A673 (cell line): ENCODE measurements around the gene SRRM4.

ENCODE experiments used
- EZH2 ChIP-seq: fragments of 200-600 bp; sonication (generic); IDR thresholded peaks from 2 replicates; pipeline ENCODE4 v1.6.1; 2017; ENCODE audit warnings: borderline replicate concordance, low read depth, mild to moderate bottlenecking, mixed read lengths, antibody characterized with exemption, low read length; ENCODE audit not compliant: poor library complexity, severe bottlenecking
- TF ChIP-seq, protein P1 (sequence below): fragments of 300-800, 200-600 bp; sonication (generic); conservative IDR thresholded peaks from 2 replicates; pipeline ENCODE4 v1.5.1; 2017; ENCODE audit warnings: low read depth, mild to moderate bottlenecking, antibody characterized with exemption, low read length, moderate library complexity, mixed read lengths

DNA sequence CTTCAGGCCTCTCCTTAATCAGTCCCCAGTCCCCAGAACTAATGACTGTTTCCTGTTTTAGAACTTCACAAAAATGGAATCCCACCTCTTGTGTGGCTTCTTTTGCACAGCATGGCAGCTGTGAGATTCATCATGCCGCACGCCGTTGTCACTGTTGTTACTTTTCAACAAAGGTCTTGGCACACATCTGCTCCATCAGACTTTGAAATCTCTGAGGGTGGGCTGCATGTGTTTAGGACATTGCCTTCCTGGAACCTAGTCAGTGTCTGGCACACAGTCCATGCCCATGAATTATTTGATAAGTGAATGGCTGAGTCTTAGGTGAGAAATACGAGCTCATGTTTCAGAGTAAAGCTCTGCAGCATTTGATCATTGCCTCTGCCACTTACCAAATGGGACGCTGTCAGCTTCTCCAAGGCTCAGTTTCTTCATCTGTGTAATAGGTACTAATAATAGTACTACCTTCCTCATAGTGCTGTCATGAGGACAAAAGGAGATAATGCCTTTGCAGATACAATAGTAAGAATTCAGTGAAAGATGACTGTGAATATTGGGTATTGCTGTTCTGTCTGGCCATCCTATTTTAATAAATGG, 90.4 kb downstream of the SRRM4 start:
- TF ChIP-seq EZH2, result no peak
- TF ChIP-seq, protein P1, sequence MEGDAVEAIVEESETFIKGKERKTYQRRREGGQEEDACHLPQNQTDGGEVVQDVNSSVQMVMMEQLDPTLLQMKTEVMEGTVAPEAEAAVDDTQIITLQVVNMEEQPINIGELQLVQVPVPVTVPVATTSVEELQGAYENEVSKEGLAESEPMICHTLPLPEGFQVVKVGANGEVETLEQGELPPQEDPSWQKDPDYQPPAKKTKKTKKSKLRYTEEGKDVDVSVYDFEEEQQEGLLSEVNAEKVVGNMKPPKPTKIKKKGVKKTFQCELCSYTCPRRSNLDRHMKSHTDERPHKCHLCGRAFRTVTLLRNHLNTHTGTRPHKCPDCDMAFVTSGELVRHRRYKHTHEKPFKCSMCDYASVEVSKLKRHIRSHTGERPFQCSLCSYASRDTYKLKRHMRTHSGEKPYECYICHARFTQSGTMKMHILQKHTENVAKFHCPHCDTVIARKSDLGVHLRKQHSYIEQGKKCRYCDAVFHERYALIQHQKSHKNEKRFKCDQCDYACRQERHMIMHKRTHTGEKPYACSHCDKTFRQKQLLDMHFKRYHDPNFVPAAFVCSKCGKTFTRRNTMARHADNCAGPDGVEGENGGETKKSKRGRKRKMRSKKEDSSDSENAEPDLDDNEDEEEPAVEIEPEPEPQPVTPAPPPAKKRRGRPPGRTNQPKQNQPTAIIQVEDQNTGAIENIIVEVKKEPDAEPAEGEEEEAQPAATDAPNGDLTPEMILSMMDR, result no peak
